A549 (cell line): ENCODE data around the gene DOCK10.

Experiments
- BHLHE40 ChIP-seq: IDR thresholded peaks from 2 replicates; pipeline ENCODE4 v1.6.1; 2012; ENCODE audit warnings: low read depth, low read length, inconsistent platforms
- CBX2 ChIP-seq: fragments of 200-600 bp; sonication (generic); IDR thresholded peaks from 2 replicates; pipeline ENCODE4 v1.6.1; 2016; ENCODE audit warnings: low read depth, mild to moderate bottlenecking, borderline replicate concordance
- CHD4 ChIP-seq: fragments of 200-600 bp; sonication (generic); IDR thresholded peaks from 2 replicates; pipeline ENCODE4 v1.6.1; 2016; ENCODE audit warnings: antibody characterized with exemption, mild to moderate bottlenecking, borderline replicate concordance
- CTCF ChIP-seq: fragments of >200 bp; sonication (Bioruptor Twin); formaldehyde crosslinking; IDR thresholded peaks from 3 replicates; pipeline ENCODE4 v1.5.1; 2016
- ELK1 ChIP-seq: fragments of 150-350 bp; IDR thresholded peaks from 2 replicates; pipeline ENCODE4 v1.6.1; 2014; ENCODE audit warnings: low read depth, mild to moderate bottlenecking, low read length
- EP300 ChIP-seq, 2 experiments: fragments of >200 bp; sonication (Bioruptor Twin); formaldehyde crosslinking; IDR thresholded peaks; 2 replicates in 1 of 2; 3 replicates in 1 of 2; pipeline ENCODE4 v1.6.1; 2016 to 2017
- FOSL2 ChIP-seq, 2 experiments: fragments of 450-650 bp in 1 of 2; fragments of >200 bp in 1 of 2; sonication (Bioruptor Twin) in 1 of 2; formaldehyde crosslinking; IDR thresholded peaks; 2 replicates each; pipeline versions ENCODE4 v1.5.0 to v1.6.1; 2016 to 2020; ENCODE audit warnings: mild to moderate bottlenecking in 1 of 2, moderate library complexity in 1 of 2
- JUNB ChIP-seq: fragments of >200 bp; sonication (Bioruptor Twin); formaldehyde crosslinking; IDR thresholded peaks from 2 replicates; pipeline ENCODE4 v1.6.1; 2016
- NR3C1 ChIP-seq: fragments of >200 bp; sonication (Bioruptor Twin); formaldehyde crosslinking; IDR thresholded peaks from 3 replicates; pipeline ENCODE4 v1.6.1; 2017
- PBX3 ChIP-seq: IDR thresholded peaks from 2 replicates; pipeline ENCODE4 v1.6.1; 2012
- POLR2A ChIP-seq: IDR thresholded peaks from 2 replicates; pipeline ENCODE4 v1.6.1; 2012; ENCODE audit warnings: mild to moderate bottlenecking, low read length
- RNF2 ChIP-seq: fragments of 200-600 bp; sonication (generic); IDR thresholded peaks from 2 replicates; pipeline ENCODE4 v1.6.1; 2016; ENCODE audit warnings: low read depth, mild to moderate bottlenecking, antibody characterized with exemption, moderate library complexity, borderline replicate concordance
- TF ChIP-seq, protein P1 (sequence below): fragments of 200-600 bp; sonication (generic); IDR thresholded peaks from 2 replicates; pipeline ENCODE4 v1.6.1; 2016; ENCODE audit warnings: antibody characterized with exemption, mild to moderate bottlenecking, moderate library complexity

DNA sequence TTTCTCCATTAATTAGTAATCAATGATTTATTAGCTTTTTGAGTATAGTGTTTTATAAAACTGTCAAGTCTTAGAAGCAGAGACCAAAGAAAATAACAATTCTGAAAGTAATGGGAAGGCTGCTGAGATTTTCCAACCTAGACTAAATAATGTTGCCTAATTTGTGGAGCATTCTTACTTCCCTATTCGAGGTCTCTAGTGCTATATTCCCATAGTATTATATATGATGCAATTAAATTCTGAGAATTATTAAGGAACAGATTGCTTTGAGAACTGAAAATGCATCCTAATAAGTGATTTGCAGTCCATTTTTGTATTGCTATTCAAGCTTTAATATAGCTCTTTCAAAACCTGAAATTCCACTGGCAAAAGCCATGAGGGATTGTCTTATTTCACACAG, 27.7 kb upstream of the DOCK10 start:
- no peak for TF ChIP-seq FOSL2 (IDR thresholded peaks at IDR 0.05)
- no peak for TF ChIP-seq FOSL2 (CRISPR knock-in tag; IDR thresholded peaks at IDR 0.05)
- no peak for TF ChIP-seq CTCF
- TF ChIP-seq CHD4 = no peak
- no peak for TF ChIP-seq BHLHE40
- no peak for TF ChIP-seq EP300 (IDR thresholded peaks at IDR 0.05)
- no peak for TF ChIP-seq ELK1
- no peak for TF ChIP-seq NR3C1
- no peak for TF ChIP-seq POLR2A
- TF ChIP-seq RNF2 = no peak
- no peak for TF ChIP-seq CBX2
- TF ChIP-seq, protein P1, sequence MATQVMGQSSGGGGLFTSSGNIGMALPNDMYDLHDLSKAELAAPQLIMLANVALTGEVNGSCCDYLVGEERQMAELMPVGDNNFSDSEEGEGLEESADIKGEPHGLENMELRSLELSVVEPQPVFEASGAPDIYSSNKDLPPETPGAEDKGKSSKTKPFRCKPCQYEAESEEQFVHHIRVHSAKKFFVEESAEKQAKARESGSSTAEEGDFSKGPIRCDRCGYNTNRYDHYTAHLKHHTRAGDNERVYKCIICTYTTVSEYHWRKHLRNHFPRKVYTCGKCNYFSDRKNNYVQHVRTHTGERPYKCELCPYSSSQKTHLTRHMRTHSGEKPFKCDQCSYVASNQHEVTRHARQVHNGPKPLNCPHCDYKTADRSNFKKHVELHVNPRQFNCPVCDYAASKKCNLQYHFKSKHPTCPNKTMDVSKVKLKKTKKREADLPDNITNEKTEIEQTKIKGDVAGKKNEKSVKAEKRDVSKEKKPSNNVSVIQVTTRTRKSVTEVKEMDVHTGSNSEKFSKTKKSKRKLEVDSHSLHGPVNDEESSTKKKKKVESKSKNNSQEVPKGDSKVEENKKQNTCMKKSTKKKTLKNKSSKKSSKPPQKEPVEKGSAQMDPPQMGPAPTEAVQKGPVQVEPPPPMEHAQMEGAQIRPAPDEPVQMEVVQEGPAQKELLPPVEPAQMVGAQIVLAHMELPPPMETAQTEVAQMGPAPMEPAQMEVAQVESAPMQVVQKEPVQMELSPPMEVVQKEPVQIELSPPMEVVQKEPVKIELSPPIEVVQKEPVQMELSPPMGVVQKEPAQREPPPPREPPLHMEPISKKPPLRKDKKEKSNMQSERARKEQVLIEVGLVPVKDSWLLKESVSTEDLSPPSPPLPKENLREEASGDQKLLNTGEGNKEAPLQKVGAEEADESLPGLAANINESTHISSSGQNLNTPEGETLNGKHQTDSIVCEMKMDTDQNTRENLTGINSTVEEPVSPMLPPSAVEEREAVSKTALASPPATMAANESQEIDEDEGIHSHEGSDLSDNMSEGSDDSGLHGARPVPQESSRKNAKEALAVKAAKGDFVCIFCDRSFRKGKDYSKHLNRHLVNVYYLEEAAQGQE = no peak
- TF ChIP-seq PBX3 = no peak
- TF ChIP-seq JUNB = no peak
